IPS-18a (cell line): ENCODE data around the gene DDOST.

Experiments
- H3K27ac ChIP-seq: one replicate; pipeline ENCODE4 v1.5.1; 2013; ENCODE audit warnings: low read length
- H3K27me3 ChIP-seq: one replicate; pipeline ENCODE4 v1.6.1; 2013; ENCODE audit warnings: mild to moderate bottlenecking, low read length; ENCODE audit not compliant: control insufficient read depth, insufficient read depth
- H3K36me3 ChIP-seq: one replicate; pipeline ENCODE4 v1.6.1; 2013; ENCODE audit warnings: low read depth, low read length; ENCODE audit not compliant: control insufficient read depth
- H3K4me1 ChIP-seq: one replicate; pipeline ENCODE4 v1.6.1; 2013; ENCODE audit warnings: low read depth, low read length; ENCODE audit not compliant: control insufficient read depth
- H3K4me3 ChIP-seq: one replicate; pipeline ENCODE4 v1.5.1; 2013; ENCODE audit warnings: low read length
- H3K9ac ChIP-seq: one replicate; pipeline ENCODE4 v1.6.1; 2013; ENCODE audit warnings: mild to moderate bottlenecking, low read length, moderate library complexity
- H3K9me3 ChIP-seq: one replicate; pipeline ENCODE4 v1.6.1; 2013; ENCODE audit warnings: low read depth, low read length; ENCODE audit not compliant: control insufficient read depth

The DDOST gene

DNA sequence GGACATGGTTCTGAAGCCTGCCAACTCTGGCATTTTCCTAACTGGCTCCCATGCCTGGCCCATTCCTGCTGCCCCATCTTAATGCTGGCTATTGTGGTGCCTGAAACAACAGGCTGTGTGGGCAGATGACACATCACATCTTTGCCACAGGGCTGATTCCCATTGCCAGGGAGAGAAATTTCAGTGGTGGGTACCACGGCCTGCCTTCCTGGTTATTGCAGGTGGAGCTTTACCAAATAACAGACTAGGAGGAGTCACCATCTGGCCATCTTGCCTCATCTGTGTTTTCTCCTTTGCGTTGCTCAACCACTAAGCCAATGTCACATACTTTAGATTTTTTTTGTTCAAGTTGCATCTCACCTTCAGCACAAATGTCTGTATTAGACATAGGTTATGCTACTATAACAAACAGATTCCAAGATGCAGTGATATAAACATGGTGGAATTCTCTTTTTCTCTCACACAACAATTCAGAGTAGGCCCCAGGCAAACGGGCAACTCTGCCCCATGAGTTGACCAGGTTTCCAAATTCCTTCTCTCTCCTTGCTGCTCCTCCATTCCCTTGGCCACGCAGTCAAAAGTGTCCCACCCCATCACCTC, 58.2 kb downstream of the DDOST start:
- H3K9me3 ChIP-seq, result no peaks in the 10 kb centered on the region
- H3K36me3 ChIP-seq, result no peaks in the 10 kb centered on the region
- no peaks in the 10 kb centered on the region for H3K27me3 ChIP-seq
- H3K4me3 ChIP-seq, result no peak overlapping the region
- no peaks in the 10 kb centered on the region for H3K4me1 ChIP-seq
- H3K27ac ChIP-seq, result no peak overlapping the region
- H3K9ac ChIP-seq, result no peak overlapping the region
